ENCODE data around the gene BCL7A.

BCL7A gene

GRCh38 chr12:122061253-122061652 is 39.6 kb downstream of the BCL7A start:
- DNase-seq (ENCODE audit: insufficient read length, low spot score), result no peak
- no peak for TF ChIP-seq POLR2A (IDR thresholded peaks at IDR 0.05; ENCODE audit: low read depth, low read length)
- FAIRE-seq, result no peak

- DNase-seq (ENCODE audit: insufficient read length, low spot score), result peak; percentile 68
- no peak for FAIRE-seq
- no peak for TF ChIP-seq POLR2A (IDR thresholded peaks at IDR 0.05; ENCODE audit: low read depth, low read length)
These were observed 41.4 kb downstream of the BCL7A start for GRCh38 chr12:122062832-122063693.

GRCh38 chr12:122063694-122064024 is 42.0 kb downstream of the BCL7A start:
- no peak for TF ChIP-seq POLR2A (IDR thresholded peaks at IDR 0.05; ENCODE audit: low read depth, low read length)
- FAIRE-seq (no peak), DNase-seq (ENCODE audit: insufficient read length, low spot score) (no peak)

- TF ChIP-seq POLR2A (IDR thresholded peaks at IDR 0.05; ENCODE audit: low read depth, low read length), result no peak
- DNase-seq (ENCODE audit: insufficient read length, low spot score) (peak; percentile 81), FAIRE-seq (no peak)
These were observed 42.5 kb downstream of the BCL7A start for GRCh38 chr12:122064025-122064777.

GRCh38 chr12:122064780-122065588 is 43.3 kb downstream of the BCL7A start:
- peak; percentile 53; the same call in 1 of the 2 replicates for TF ChIP-seq POLR2A (IDR thresholded peaks at IDR 0.05; ENCODE audit: low read depth, low read length)
- peak; percentile 72 for DNase-seq (ENCODE audit: insufficient read length, low spot score)
- FAIRE-seq, result peak; percentile 89

GRCh38 chr12:122067548-122067947 is 45.9 kb downstream of the BCL7A start:
- no peak for FAIRE-seq
- no peak for DNase-seq (ENCODE audit: insufficient read length, low spot score)
- no peak for TF ChIP-seq POLR2A (IDR thresholded peaks at IDR 0.05; ENCODE audit: low read depth, low read length)

- no peak for FAIRE-seq
These were observed 46.3 kb downstream of the BCL7A start for GRCh38 chr12:122067966-122068365.

GRCh38 chr12:122072031-122072970 is 50.6 kb downstream of the BCL7A start:
- no peak for TF ChIP-seq POLR2A (IDR thresholded peaks at IDR 0.05; ENCODE audit: low read depth, low read length)
- FAIRE-seq (peak; percentile 91), DNase-seq (ENCODE audit: insufficient read length, low spot score) (peak; percentile 75)

More at GRCh38 chr12:122067966-122068365, 46.3 kb downstream of the BCL7A start:
- DNase-seq (ENCODE audit: insufficient read length, low spot score), result no peak
- TF ChIP-seq POLR2A (IDR thresholded peaks at IDR 0.05; ENCODE audit: low read depth, low read length), result no peak

- FAIRE-seq (no peak), DNase-seq (ENCODE audit: insufficient read length, low spot score) (no peak)
- TF ChIP-seq POLR2A (IDR thresholded peaks at IDR 0.05; ENCODE audit: low read depth, low read length), result no peak
These were observed 52.1 kb downstream of the BCL7A start for GRCh38 chr12:122073815-122074214.

GRCh38 chr12:122076743-122077495 is 55.2 kb downstream of the BCL7A start:
- FAIRE-seq (no peak), DNase-seq (ENCODE audit: insufficient read length, low spot score) (no peak)
- TF ChIP-seq POLR2A (IDR thresholded peaks at IDR 0.05; ENCODE audit: low read depth, low read length), result no peak

GRCh38 chr12:122078141-122079032 is 56.7 kb downstream of the BCL7A start, which contains the start of gene MLXIP:
Gene MLXIP (plus strand): TSS chr12:122078756. CDS start chr12:122078854, 98 bp downstream.
- no peak for FAIRE-seq
- DNase-seq (ENCODE audit: insufficient read length, low spot score), result peak; percentile 94
- TF ChIP-seq POLR2A (IDR thresholded peaks at IDR 0.05; ENCODE audit: low read depth, low read length), result peak; percentile 89

All from H54 (cell line).